ENCODE results near the gene ZFHX3. TPM values are rescaled to one million over a fixed set of nuclear protein-coding genes. Genes with fewer than 3 reads are reported as not detected.

Gene ZFHX3
- total RNA-seq, 2 donors from 2014 or later: 57.7 to 70.1 TPM

- H3K36me3 ChIP-seq: no peaks in the 10 kb centered on the region
- peak overlapping the region; percentile 47 for H3K4me3 ChIP-seq
- H3K9me3 ChIP-seq: no peaks in the 10 kb centered on the region
- H3K27ac ChIP-seq: peak overlapping the region; percentile 94 to 98
- H3K4me1 ChIP-seq (ENCODE audit: control insufficient read depth in 1 of 2, low read depth in 2 of 2): peaks cover 60 to 87% of the 10 kb centered on the region in 2 donors
- TF ChIP-seq CTCF (IDR thresholded peaks at IDR 0.05): no peak
- no peaks in the 10 kb centered on the region for H3K27me3 ChIP-seq (replicated peaks; ENCODE audit: insufficient read depth)
- DNase-seq (ENCODE audit: low spot score) (no peak), ATAC-seq (ENCODE audit: insufficient number of reproducible peaks, low FRiP score, low read depth) (no peak)
These were observed 199.9 kb downstream of the ZFHX3 start for GRCh38 chr16:72848028-72848400.

GRCh38 chr16:72847187-72848027, 200.5 kb downstream of the ZFHX3 start:
- Histone ChIP-seq H3K27ac (peak overlapping the region; percentile 94 to 98), H3K27me3 (replicated peaks; ENCODE audit: insufficient read depth) (no peaks in the 10 kb centered on the region), H3K36me3 (no peaks in the 10 kb centered on the region), H3K4me3 (peak overlapping the region; percentile 47), H3K4me1 (ENCODE audit: control insufficient read depth in 1 of 2, low read depth in 2 of 2) (peaks cover 59 to 81% of the 10 kb centered on the region in 2 donors), H3K9me3 (no peaks in the 10 kb centered on the region)
- DNase-seq (ENCODE audit: low spot score) (no peak), ATAC-seq (ENCODE audit: insufficient number of reproducible peaks, low FRiP score, low read depth) (no peak)
- peak; percentile 52 for TF ChIP-seq CTCF (IDR thresholded peaks at IDR 0.05)

GRCh38 chr16:72846594-72846993, 201.3 kb downstream of the ZFHX3 start:
- Histone ChIP-seq H3K36me3 (no peaks in the 10 kb centered on the region), H3K27ac (peak overlapping the region; percentile 15 to 98), H3K4me3 (peak overlapping the region; percentile 5), H3K9me3 (no peaks in the 10 kb centered on the region), H3K27me3 (replicated peaks; ENCODE audit: insufficient read depth) (no peaks in the 10 kb centered on the region), H3K4me1 (ENCODE audit: control insufficient read depth in 1 of 2, low read depth in 2 of 2) (peaks cover 59 to 80% of the 10 kb centered on the region in 2 donors)
- ATAC-seq (ENCODE audit: insufficient number of reproducible peaks, low FRiP score, low read depth) (no peak), DNase-seq (ENCODE audit: low spot score) (no peak)
- TF ChIP-seq CTCF (IDR thresholded peaks at IDR 0.05): no peak

- peaks cover 62 to 81% of the 10 kb centered on the region in 2 donors for H3K4me1 ChIP-seq (ENCODE audit: control insufficient read depth in 1 of 2, low read depth in 2 of 2)
- no peaks in the 10 kb centered on the region for H3K27me3 ChIP-seq (replicated peaks; ENCODE audit: insufficient read depth)
- H3K36me3 ChIP-seq: no peaks in the 10 kb centered on the region
- DNase-seq (ENCODE audit: low spot score) (no peak), ATAC-seq (ENCODE audit: insufficient number of reproducible peaks, low FRiP score, low read depth) (no peak)
- no peak overlapping the region for H3K4me3 ChIP-seq
- no peak for TF ChIP-seq CTCF (IDR thresholded peaks at IDR 0.05)
- no peaks in the 10 kb centered on the region for H3K9me3 ChIP-seq
- peak overlapping the region; percentile 15 to 98 for H3K27ac ChIP-seq
These were observed 202.5 kb downstream of the ZFHX3 start for GRCh38 chr16:72845322-72846020.

- Histone ChIP-seq H3K4me1 (ENCODE audit: control insufficient read depth in 1 of 2, low read depth in 2 of 2) (peaks cover 51 to 78% of the 10 kb centered on the region in 2 donors), H3K27ac (peak overlapping the region in 1 of 2 donors; percentile 33), H3K27me3 (replicated peaks; ENCODE audit: insufficient read depth) (no peaks in the 10 kb centered on the region), H3K4me3 (no peak overlapping the region), H3K36me3 (no peaks in the 10 kb centered on the region), H3K9me3 (no peaks in the 10 kb centered on the region)
- no peak for TF ChIP-seq CTCF (IDR thresholded peaks at IDR 0.05)
- DNase-seq (ENCODE audit: low spot score) (no peak), ATAC-seq (ENCODE audit: insufficient number of reproducible peaks, low FRiP score, low read depth) (no peak)
These were observed 203.6 kb downstream of the ZFHX3 start for GRCh38 chr16:72844225-72844920.
